GM18520 (cell line): ENCODE results near the gene MTHFS.
"Not testable (repeated sequence)": the region's sequence is repeated elsewhere in the genome, so short reads cannot be mapped to it uniquely, and the experiment has no call there.

Source experiments
- ATAC-seq: cut with Tn5 transposase; IDR thresholded peaks from one replicate; pipeline ENCODE4 v1.9.1; 2021; ENCODE audit not compliant: unreplicated experiment

The MTHFS gene

DNA sequence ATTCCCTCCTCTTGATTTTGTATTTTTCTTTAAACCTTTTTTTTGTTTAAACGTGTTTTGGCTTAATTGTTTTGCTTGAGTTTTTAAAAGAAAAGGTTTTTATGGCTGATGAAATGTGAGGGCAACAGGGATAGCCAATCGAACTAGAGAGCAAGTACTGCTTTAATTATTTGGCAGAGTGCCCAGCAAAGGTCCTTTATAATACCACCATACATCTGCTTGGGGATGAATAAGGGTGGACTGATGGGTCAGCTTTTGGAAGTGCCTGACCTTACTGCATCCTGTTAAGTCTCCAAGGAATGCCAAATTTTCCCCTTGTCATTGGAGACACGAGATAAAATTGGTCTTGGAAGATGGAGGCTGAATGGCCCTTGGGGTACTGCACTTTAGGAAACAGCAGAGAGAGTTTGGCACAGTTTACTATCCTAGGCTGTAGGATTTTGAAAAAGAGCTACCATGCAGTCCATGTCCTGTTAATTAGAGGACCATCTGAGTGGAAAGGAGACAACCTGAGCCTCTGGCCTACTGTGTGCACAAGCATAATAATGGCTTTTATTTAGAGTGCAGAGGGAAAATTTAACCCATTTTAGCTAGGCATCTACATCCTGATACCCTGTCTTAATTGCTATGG lies 19.8 kb upstream of the MTHFS start:
- no peak for ATAC-seq

DNA sequence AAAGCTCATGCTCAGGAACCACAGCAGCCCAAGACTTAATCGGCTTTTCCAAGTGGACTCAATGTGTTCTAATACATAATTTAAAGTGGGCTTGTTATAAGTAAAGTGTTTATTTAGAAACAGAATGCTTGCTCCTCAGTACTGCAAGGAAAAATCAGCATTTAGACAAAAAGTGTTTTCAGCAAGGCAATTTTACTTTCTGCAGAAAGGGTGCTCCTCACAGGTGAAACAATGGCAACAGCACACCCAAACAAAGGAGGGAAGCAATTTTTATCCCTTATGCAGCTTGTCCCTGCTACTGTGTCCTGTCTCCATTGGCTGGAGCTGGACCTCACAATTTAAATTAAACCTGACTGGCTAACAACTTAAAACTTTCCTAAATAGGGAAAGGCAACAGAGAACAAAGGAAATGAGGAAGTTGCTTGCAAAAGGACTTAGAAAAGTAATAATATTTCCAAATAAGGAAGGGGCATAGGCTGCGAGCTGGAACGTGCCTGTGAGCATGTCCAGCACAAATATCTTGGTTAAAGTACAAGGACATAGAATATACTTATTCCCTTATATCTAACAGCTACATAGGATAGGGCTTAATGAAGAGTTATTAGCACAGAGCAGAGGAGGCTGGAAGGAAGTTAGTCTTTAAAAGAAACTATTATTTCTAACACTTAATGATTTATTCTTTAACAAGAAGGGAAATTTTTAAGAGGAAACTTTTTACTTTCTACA lies 19.1 kb upstream of the MTHFS start:
- ATAC-seq = not testable (repeated sequence)

DNA sequence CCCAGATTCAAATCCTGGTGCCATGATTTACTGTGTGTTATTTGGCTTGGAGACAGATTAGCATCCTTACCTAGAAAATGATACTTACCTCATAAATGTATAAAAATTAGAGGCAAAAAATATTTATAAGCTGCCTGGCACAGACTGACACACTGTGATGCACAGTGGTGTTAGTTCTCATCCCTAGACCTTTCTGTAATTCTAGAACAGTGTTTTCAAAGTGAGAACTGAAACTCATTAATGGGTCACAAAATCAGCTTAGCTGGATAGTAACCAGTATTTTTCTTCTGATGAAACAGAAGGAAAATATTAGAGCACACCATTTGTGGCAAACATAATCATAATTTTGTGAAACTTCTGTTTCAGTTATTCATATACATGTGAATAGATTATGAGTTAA lies 17.9 kb upstream of the MTHFS start:
- no peak for ATAC-seq

DNA sequence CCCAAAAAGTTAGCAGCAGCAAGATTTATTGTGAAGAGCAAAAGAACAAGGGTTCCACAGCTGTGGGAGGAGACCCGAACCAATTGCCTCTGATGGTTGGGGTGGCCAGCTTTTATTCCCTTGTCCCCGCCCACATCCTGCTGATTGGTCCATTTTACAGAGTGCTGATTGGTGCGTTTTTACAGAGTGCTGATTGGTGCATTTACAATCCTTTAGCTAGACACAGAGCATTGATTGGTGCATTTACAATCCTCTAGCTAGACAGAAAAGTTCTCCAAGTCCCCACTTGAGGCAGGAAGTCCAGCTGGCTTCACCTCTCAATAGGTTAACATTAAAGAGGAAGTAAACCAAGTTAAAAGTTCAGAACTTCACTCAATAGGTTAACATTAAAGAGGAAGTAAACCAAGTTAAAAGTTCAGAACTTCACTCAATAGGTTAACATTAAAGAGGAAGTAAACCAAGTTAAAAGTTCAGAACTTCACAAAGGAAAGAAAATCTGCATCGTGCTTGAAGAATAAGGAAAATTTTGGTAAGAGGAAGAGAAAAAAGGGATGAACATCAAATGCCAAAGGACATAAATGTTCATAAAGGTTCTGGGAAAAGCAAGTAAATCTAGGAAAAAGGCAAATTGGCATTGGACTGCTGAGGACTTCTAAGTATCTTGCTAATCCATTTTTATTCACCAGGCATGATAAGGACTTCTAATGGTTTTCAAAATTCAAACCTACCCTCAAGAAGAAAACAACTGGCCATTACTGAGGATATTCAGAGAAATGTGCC lies 12.9 kb upstream of the MTHFS start:
- ATAC-seq = peak; percentile 48

DNA sequence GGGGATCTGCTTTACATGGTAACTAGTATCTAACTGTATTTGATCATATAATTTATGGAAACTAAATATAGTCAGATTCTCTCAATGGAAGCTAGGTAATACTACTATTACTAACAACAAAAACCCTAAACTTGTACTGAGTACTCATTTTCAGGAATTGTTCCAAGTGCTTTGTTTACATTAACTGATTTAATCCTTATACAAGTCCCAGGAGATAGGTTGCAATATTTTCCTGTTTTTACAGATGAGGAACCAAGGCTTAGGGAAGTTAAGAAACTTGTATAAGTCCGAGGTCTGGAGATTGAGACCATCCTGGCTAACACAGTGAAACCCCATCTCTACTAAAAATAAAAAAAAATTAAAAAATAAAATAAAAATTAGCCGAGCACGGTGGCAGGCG lies 7.5 kb upstream of the MTHFS start:
- ATAC-seq = no peak

DNA sequence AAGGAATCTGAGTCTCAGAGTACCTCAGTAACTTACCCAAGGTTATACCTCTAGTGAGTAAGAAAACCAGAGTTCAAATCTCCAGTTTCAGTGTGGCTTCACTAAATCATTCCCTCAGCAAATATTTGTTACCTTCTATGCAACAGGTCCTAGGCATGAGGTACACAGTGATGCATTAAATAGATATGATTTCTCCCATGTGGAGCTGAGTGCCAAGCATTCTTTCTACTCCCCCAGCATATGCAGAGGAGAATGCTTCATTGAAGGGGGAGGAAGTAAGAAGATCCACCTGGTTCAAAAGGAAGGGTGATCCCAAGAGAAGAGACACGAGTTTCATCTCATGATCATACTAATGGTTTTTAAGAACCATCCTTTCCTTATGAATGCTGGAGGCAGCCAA lies 6.8 kb upstream of the MTHFS start:
- ATAC-seq = no peak

DNA sequence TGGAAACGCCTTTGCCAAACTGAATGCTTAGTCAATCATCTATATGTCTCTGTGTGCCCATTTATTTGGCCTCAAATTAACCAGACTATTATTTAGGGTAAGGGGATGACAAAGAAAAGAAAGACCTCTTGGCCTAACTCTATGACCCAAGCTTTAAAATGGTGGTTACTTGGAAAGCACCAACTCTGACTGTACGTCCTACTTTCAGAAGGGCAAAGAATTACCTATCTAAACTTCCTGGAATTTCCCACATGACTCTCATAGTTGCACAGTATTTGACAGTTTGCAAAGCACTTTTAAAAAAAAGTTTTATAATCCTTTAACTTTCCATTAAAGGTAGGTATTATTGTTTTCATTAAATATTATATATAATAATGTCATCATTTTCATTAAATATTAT lies 6.3 kb upstream of the MTHFS start:
- ATAC-seq = no peak

DNA sequence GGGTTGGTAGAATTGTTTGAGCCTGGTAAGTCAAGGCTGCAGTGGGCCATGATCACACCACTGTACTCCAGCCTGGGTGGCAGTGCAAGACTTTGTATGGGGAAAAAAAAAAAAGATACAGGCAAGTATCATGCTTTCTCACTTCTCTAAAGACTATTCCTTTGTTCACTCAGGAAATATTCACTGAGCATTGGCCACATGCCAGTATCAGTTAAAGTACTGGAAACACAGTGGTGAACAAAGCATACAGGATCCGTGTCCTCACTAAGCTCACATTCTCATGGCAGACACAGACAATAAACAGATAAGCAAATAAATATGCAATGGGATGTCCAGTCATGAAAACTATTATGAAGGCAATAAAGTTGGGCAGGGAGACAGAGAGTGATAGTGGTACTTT lies 5.1 kb upstream of the MTHFS start:
- ATAC-seq = no peak

DNA sequence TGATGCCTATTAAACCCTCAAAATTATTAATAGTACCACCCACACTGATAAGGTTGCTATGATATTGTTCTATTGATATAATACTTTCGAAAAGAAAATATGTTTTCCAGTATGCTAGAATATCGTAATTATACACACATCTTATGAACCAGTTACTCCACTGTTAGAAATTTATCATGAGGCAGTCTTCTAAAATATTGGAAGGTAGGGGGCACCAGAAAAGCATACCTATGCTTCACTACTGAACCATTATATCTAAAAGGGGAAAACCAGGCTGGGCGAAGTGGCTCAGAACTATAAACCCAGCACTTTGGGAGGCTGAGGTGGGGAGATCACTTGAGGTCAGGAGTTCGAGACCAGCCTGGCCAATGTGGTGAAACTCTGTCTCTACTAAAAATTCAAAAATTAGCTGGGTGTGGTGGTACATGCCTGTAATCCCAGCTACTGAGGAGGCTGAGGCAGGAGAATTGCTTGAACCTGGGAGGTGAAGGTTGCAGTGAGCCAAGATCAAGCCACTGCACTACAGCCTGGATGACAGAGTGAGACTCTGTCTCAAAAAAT lies 4.1 kb upstream of the MTHFS start:
- ATAC-seq = not testable (repeated sequence)

DNA sequence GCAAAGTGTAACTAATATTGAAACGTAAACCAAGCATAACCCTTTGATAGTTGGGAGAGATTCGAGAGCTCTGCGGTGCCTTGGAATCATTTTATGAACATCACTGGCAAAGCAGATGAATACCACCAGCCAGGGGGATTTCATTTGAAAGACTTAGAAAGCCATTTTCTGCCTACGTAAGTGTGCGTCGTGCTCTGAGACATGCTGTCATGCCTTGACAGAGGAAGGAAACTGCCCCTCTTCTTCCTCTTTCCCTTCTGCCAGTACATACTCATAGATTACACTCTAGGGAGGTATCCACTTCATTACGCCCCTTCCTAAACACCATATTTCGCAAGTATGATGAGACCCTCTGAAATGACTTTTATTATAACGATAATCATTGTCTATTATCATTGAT lies 3.3 kb upstream of the MTHFS start:
- no peak for ATAC-seq

DNA sequence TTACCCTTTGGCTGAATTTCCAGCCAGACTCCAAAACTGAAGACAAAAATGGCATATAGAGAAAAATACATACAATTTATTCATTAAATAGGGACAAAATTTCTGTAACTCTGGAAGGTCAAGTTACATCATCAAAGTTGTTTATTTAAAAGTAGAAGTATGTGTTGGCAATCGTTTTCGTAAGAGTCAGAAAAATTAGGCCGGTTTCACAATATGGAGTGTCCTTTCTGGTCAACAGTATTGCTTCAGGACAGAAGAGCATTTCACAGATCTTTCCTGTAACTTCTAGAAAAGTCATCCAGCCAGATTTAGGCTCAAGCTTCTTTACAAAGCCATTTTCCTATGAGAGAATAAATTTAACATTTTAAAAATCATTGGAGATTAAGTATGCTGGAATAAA lies 2.0 kb upstream of the MTHFS start:
- not testable (repeated sequence) for ATAC-seq

DNA sequence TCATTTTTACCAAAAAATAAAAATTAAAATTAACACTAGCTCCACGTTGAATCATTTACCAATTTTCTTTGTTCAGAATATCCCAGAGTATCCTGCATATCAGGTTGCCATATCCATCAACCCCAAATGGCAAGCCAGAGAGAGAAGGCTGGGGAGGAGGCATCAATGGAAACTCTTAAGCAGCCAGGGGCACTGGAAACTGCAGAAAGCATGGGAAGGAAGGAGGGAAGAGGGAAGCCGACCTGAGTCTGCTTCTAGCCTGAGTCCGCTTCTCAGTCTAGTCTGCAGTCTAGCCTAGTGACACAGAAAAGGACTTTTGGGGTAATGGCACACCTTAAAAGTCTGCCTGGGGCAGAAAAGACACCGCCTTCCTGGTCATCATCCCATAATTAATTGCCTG lies 1.6 kb upstream of the MTHFS start:
- ATAC-seq = no peak

DNA sequence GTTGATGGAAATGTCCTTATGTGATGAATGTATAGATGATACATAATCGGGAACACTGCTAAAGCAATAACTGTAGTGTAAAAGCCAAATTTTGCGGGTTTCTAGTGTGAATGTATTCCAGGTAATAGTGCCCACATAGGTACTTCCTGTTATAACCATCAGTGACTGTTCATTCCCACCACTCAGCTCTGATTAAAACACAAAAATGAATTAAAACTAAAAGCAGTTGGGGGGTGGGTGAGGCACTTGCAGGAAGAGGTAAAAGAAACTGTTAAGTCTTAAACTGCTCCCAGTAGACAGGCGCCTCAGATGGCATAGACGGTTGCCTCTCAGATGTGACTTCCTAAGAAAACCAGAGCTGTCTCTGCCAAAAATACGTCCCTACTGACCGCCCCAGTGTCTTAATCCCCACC lies 893 bp upstream of the MTHFS start:
- ATAC-seq = no peak

DNA sequence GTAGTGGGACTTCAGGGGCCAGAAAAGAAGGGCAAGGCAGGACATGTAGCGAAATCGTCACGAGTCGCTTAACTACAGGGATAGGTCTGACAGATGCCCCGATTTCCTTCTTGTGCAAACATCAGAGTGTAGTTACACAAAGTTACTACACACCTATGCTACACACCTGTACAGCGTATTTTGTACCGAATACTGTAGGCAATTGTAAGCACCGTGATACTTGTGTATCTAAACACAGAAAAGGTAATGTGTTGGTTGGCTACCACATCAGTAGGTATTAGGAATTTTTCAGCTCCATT lies 515 bp upstream of the MTHFS start:
- no peak for ATAC-seq

DNA sequence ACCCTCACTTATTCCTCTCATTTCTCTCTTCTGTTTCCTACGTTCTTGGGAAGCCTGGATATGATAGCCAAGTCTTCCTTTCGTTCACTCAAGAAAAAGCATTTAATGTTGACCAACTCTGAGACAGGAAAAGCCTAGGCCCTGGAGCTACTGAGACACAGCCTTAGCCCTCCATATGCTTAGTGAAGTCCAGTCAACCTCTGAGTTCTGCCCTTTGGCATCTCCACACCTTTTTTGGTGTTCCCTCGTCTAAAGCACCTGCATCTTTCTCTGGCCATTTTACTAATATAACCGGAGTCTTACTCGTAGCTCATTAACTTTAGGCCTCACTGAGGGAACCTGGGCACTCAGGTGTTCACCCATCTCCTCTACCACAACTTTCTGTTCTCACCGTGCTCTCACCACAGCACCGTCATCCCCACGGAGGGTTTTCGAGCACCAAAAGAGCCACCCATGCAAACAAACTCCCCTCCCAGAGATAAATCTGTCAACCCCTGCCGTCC lies 632 bp downstream of the MTHFS start:
- peak; percentile 20 for ATAC-seq

DNA sequence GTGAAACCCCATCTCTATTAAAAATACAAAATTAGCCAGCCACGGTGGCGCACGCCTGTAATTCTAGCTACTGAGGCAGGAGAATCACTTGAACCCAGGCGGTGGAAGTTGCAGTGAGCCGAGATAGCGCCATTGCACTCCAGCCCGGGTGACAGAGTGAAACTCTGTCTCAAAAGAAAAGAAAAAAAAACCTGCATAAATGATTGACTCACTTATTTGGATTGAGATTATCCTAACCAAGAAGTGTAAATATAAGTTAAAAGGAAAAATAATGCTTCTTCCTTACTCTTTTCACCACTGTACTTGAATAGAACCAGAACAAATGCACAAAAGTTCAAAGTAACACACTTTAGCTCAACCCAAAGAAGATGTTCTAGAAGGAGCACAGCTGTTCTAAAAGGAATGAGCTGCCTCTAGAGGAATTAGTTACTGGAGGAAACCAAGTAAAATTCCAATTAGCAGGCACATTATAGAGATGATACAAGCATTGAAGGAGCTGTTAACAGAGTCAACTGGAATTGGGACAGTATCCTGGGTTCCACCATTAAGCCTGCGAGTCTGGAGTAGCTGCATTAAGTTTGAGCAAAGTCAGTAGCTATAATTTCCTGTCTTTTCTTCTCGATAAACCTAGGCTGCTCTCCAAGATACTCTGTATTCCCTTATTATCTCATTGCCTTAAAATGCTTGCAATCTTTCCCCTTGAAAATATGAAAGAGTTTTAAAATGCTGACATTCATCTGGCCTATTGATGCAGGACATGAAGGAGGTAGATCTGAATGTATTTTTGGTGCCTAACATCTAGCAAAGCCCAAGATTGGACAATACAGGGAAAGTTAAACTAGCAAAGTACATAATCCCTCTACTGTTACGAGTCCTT lies 9.5 kb downstream of the MTHFS start:
- no peak for ATAC-seq

DNA sequence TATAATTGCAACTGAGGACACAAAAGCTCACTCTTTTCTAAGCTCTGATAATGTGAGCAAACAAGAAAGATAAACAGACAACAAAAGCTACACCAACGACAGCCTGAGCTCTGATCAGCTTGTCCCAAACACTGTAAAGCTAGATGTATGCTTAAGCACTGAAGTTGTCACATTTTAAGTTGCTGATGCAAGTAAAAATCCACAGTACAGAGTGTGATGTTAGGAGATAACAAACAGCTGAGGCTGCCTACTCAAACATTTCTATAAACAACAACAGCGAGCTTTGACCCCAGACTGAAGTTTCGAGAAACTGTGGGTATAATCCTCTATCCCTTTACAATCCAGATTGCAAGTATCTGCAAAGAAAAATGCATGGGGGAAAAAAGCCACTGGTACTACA lies 10.7 kb downstream of the MTHFS start:
- ATAC-seq = no peak

DNA sequence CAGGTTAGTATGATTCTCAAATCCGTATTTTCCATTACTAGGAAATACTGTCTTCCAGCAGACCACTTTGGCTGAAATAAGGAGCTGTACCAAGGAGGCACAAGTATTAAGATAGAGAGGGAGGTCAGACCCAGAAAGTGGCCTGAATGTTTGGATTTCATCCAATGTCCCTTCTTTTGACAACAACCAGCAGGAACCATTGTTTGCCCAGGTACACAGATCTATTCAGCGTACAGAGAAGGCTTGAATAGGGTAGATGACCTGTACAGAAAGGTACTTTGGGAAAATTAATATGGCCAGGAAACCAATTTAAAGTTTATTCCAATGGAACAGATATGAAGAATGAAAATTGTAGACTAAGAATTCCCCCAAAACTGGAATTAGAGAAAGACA lies 12.6 kb downstream of the MTHFS start:
- ATAC-seq = no peak

DNA sequence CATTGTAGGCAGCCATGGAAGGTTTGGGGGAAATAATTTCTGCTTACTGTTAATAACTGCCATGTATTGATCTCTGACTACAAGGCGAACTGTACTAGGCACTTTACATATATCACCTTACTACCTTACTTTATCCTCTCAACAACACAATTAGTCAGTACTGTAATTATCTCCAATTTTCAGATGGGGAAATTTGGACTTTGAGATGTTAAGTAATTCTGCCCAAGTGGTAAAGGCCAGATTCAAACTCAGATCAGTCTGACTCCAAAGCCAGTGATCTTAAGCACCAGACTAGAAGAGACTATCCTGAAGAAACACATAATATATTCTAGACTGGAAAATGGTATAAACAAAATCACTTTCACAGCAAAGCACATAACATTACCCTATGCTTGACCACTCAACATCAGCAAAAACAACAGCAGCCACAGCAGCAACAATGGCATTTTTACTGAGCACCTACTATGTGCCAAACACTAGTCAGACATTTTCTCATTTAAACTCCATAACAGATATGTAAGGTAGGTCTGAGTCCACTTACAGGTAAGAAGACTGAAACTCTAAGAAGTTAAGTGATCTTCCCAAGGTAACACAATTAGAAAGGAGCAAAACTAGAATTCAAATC lies 13.1 kb downstream of the MTHFS start:
- no peak for ATAC-seq

DNA sequence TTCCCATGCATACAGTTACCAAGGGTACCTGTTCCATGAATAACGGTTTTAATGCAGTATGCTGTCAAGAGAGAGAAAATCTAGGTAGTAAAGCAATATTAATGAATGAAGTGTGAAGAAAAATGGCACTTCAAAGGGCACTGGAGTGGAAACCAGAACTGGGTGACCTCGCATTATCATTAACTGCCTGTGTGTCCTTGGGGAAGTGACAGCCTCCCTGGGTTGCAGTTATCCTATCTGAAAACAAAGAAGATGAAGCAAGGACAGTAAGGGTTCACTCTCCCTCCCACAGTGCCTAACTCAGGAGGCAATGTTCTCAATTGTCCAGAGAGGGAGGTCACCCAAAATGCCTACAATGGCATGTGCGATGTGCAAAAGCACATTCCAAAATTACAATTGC lies 15.1 kb downstream of the MTHFS start:
- ATAC-seq = no peak
